HG03103 (cell line): Measurements from ENCODE around the gene UBE2J1.
"Not testable (repeated sequence)": the region's sequence is repeated elsewhere in the genome, so short reads cannot be mapped to it uniquely, and the experiment has no call there.

Experiments
- ATAC-seq: cut with Tn5 transposase; IDR thresholded peaks from one replicate; pipeline ENCODE4 v1.9.1; 2021; ENCODE audit warnings: low read depth; ENCODE audit not compliant: unreplicated experiment

UBE2J1 gene

GRCh38 chr6:89321131-89321970 lies 31.2 kb downstream of the UBE2J1 start:
- ATAC-seq, result peak; percentile 36

DNA sequence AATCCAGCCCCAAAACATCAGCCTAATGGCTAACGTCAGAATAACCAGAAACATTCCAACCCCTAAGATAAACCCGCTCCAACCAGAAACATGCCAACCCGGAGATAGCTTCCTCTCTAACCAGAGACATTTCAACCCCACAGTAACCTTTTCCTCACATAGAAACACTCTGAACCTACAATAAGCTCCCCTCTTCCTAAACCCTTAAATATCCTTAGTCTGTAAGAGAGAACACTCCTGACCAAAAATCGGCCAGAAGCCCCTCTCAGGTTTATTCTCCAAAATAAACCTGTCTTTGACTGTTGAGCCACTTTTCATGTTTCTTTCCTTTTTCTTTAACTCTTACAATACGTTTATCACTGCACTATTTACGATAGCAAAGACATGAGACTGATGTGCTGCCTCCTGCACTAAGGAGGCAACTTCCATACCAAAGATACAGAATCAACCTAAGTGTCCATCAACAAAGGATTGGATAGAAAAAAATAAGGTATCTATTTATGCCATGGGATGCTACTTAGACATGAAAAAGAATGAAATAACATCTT lies 32.4 kb downstream of the UBE2J1 start:
- no peak for ATAC-seq

DNA sequence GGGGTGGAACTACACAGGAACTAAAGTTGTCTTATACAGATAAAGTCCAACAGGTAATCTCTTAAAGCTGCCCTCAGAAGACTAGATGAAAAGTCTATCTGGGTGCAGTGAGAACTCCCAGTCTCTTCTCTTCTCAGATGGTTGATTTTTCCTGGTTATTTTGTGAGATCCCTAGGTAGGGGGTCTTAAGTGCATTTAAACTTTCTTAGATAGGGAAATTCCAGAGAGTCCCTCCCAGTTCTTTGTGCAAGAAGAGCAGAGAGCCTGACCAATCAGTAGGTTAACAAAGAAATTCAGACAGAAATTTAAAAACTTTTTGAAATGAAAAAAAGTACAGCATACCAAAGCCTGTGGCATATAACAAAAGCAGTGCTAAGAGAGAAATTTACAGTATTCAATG lies 35.5 kb downstream of the UBE2J1 start:
- no peak for ATAC-seq

DNA sequence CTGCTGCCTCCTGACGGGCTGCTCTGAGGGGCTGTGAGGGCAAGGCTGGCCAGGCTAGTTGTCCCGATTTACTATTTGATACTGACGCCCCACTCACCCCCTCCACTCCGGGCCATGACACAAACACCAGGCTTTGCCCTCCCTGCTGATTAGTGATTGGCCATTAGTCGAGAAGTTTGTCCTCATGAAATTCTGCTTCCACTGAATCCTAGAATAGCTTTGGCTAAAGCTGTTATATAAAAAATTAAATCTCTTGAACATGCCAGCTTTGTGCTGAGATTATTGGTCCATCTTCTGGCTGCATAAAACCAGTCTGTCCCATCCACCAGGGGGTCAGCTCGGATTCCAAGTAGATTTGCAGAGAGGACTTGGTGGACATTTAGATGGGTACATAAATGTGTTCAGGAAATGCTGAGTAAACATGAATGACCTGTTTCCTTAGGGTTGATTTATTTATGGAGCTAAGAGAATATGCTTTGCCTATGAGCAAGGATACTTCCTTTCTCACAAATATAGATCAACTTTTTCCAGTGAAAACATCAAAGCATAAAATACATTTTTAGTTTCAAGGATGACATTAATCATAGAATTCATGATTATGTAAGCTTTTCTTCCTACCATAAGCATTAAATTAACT lies 37.2 kb downstream of the UBE2J1 start, which contains the start of gene GABRR2:
Gene GABRR2, minus strand, starts transcription at position 51 of the 637 bp plus-strand sequence. CDS start 134 bp downstream, outside the sequence.
- ATAC-seq, result no peak

DNA sequence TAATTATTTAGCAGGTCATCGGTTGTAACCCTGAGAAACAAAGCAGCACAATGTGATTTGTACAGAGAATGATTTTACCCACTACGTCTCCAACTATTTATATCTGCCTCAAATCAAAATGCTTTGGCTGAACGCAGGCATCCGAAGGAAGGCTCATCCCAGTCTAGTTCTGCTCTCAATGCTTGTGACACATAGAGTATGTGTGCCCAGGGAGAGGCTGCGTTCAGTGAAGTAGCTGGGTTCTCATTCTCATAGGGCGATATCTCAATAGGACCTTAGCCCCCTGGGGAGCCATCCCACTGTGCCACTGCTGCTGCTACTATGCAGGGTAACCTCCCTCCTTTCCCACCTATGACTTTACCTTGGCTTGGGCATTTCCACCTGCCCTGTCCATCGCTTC lies 37.8 kb downstream of the UBE2J1 start:
- no peak for ATAC-seq

DNA sequence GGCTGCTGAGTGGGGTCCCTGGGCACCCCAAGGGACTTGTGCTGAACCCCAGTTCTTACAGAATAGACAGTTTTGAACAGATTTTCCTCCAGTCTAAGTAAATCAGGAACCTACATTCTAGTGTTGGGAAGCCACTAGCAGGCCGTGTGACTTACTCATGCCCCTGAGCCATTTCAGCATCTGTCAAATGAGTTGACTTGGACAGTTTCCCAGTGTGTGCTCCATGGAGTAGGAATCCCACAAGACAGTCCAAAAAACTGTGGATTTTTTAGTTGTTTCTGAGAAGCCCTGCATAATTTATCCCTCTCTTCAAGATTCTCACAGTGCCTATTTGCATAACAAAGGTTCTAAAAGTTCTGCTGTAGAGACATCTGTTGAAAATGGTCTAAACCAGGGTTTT lies 39.5 kb downstream of the UBE2J1 start:
- no peak for ATAC-seq

GRCh38 chr6:89311853-89312531 lies 40.5 kb downstream of the UBE2J1 start:
- ATAC-seq, result no peak

GRCh38 chr6:89311530-89311852 lies 41.0 kb downstream of the UBE2J1 start:
- no peak for ATAC-seq

- no peak for ATAC-seq
These were observed 41.6 kb downstream of the UBE2J1 start for GRCh38 chr6:89310929-89311328.

GRCh38 chr6:89308525-89309395 lies 43.8 kb downstream of the UBE2J1 start:
- ATAC-seq, result no peak

- ATAC-seq, result not testable (repeated sequence)
These were observed 48.0 kb downstream of the UBE2J1 start for GRCh38 chr6:89304517-89304916.

DNA sequence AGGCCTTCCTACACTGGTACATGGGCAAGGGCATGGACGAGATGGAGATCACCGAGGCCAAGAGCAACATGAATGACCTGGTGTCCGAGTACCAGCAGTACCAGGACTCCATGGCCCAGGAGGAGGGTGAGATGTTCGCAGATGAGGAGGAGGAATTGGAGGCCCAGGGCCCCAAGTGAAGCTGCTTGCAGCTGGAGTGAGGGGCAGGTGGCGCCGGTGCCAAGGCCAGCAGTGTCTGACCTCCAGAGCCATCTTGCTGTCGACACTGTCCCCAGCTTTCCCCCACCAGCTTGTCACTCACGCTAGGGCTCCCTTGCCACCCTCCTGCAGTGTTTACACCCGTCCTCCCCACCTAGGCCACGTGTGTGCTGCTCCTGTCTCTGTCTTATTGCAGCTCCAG lies 49.6 kb downstream of the UBE2J1 start:
- no peak for ATAC-seq

- ATAC-seq, result no peak
These were observed 50.2 kb downstream of the UBE2J1 start for GRCh38 chr6:89302195-89302770.

DNA sequence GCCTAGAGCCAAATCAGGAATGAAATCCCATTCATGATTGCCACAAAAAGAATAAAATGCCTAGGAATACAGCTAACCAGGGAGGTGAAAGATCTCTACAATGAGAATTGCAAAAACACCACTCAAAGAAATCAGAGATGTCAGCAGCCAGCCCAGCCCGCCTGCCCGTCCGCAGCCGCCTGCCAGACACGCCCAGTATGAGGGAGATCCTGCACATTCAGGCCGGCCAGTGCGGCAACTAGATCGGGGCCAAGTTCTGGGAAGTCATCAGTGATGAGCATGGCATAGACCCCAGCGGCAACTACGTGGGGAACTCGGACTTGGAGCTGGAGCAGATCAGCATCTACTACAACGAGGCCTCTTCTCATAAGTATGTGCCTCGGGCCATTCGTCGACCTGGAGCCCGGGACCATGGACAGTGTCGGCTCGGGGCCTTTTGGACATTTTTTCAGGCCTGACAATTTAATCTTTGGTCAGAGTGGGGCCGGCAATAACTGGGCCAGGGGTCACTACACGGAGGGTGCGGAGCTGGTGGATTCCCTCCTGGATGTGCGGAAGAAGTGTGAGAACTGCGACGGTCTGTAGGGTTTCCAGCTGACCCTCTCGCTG lies 50.8 kb downstream of the UBE2J1 start:
- ATAC-seq, result no peak

DNA sequence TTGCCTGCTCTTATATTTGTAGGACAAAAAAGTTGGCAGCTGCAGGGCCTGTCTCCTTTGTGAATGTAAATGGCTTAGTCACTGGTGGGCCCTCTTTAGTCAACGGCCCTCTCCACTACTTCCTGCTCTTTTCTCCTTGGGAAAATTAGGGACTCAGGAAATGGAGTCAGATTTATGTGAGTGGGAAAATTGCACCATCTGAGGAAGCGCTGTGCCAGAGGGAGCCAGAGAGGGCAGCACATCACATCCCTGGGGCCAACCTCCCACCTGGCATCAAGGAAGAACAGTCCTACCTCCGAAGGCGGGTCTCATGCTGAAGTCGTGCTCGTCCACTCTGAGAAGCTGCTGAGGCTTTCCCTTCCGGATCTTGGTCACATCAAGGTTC lies 53.1 kb downstream of the UBE2J1 start:
- ATAC-seq, result no peak

DNA sequence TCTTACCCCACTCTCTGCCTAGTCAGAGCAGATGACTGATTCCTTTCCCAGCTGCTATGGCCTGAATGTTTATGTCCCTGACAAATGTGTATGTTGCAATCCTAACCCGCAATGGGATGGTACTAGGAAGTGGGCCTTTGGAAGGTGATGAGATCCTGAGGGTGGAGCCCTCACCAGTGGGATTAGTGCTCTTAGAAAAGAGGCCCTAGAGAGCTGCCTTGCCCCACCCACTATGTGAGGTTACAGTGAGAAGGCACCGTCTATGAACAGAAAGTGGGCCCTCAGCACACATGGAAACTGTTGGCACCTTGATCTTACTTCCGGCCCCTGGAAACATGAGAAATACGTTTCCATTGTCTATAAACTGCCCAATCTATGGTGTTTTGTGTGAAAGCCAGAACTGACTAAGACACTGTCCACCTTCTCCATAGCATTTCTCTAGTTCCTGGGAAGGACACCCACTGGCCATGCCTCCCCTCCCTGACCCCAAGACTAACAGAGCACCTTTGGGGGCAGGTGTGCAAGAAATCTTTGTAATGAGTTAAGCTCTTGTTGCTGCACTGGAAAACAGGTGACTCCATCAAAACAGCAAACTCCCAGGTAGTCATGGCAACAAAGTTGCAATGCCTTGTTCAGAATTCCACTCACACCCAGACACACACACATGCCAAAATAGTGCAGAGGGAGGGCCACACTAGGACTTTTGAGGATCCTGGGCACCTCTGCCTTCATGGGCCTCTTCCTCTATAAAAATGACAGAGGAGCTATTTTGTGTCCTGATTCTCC lies 53.6 kb downstream of the UBE2J1 start:
- ATAC-seq, result no peak

GRCh38 chr6:89297695-89298351 lies 54.7 kb downstream of the UBE2J1 start:
- peak; percentile 93 for ATAC-seq

- no peak for ATAC-seq
These were observed 56.5 kb downstream of the UBE2J1 start for GRCh38 chr6:89295981-89296380.
